Kidney tubule cell (primary cell): ENCODE data around the gene IRF2BP2.
A peak's percentile ranks its signal among the peaks of the same experiment; 100 is the strongest.

Experiments
- DNase-seq: peaks from one replicate; pipeline ENCODE4 v3.0.0-alpha.2; 2018; ENCODE audit warnings: low spot score

Gene IRF2BP2

GRCh38 chr1:234634387-234634786 lies 24.4 kb upstream of the IRF2BP2 start:
- DNase-seq = no peak

GRCh38 chr1:234633246-234634003 lies 23.4 kb upstream of the IRF2BP2 start:
- DNase-seq = no peak

- DNase-seq = no peak
Observed at GRCh38 chr1:234632225-234632624, 22.2 kb upstream of the IRF2BP2 start.

- DNase-seq = peak; percentile 95
Observed at GRCh38 chr1:234631721-234632125, 21.7 kb upstream of the IRF2BP2 start.

- DNase-seq = no peak
Observed at GRCh38 chr1:234629026-234629425, 19.0 kb upstream of the IRF2BP2 start.

GRCh38 chr1:234628089-234628488 lies 18.1 kb upstream of the IRF2BP2 start:
- DNase-seq = peak; percentile 58

- no peak for DNase-seq
Observed at GRCh38 chr1:234627009-234627950, 17.3 kb upstream of the IRF2BP2 start.

- DNase-seq = no peak
Observed at GRCh38 chr1:234626391-234626790, 16.4 kb upstream of the IRF2BP2 start.

GRCh38 chr1:234624724-234625117 lies 14.7 kb upstream of the IRF2BP2 start:
- no peak for DNase-seq

- DNase-seq = peak; percentile 50
Observed at GRCh38 chr1:234621657-234622335, 11.8 kb upstream of the IRF2BP2 start.

GRCh38 chr1:234621127-234621468 lies 11.1 kb upstream of the IRF2BP2 start:
- no peak for DNase-seq

GRCh38 chr1:234620272-234621126 lies 10.5 kb upstream of the IRF2BP2 start:
- DNase-seq = no peak

GRCh38 chr1:234619794-234620247 lies 9.8 kb upstream of the IRF2BP2 start:
- peak; percentile 65 for DNase-seq

GRCh38 chr1:234619071-234619480 lies 9.1 kb upstream of the IRF2BP2 start:
- peak; percentile 65 for DNase-seq

- DNase-seq = no peak
Observed at GRCh38 chr1:234618737-234619049, 8.7 kb upstream of the IRF2BP2 start.

GRCh38 chr1:234617986-234618736 lies 8.2 kb upstream of the IRF2BP2 start:
- peak; percentile 55 for DNase-seq

- no peak for DNase-seq
Observed at GRCh38 chr1:234617131-234617985, 7.4 kb upstream of the IRF2BP2 start.

GRCh38 chr1:234616644-234617043 lies 6.7 kb upstream of the IRF2BP2 start:
- no peak for DNase-seq

- DNase-seq = no peak
Observed at GRCh38 chr1:234614081-234614489, 4.1 kb upstream of the IRF2BP2 start.
